PFSK-1 (cell line): ENCODE results near the gene APP.

Source experiments
- POLR2AphosphoS5 ChIP-seq: IDR thresholded peaks from 2 replicates; pipeline ENCODE4 v1.6.1; 2012; ENCODE audit warnings: low read depth, mild to moderate bottlenecking, control low read depth, low read length, moderate library complexity
- SIN3A ChIP-seq: IDR thresholded peaks from 2 replicates; pipeline ENCODE4 v1.6.1; 2012; ENCODE audit warnings: mild to moderate bottlenecking, low read length, moderate library complexity, borderline replicate concordance; ENCODE audit not compliant: insufficient read depth
- TAF1 ChIP-seq: IDR thresholded peaks from 2 replicates; pipeline ENCODE4 v1.6.1; 2012; ENCODE audit warnings: low read length, control low read depth, borderline replicate concordance; ENCODE audit not compliant: insufficient read depth
- TF ChIP-seq, protein P1 (sequence below), 2 experiments: IDR thresholded peaks; 2 replicates each; pipeline versions ENCODE4 v1.6.1 to v1.8.0; 2011 to 2012; ENCODE audit warnings: low read depth in 2 of 2, low read length in 2 of 2, control low read depth in 1 of 2, inconsistent platforms in 1 of 2, mild to moderate bottlenecking in 1 of 2, moderate library complexity in 1 of 2; ENCODE audit not compliant: insufficient read depth in 1 of 2

- TF ChIP-seq POLR2AphosphoS5 (no peak), TAF1 (no peak), SIN3A (no peak)
- TF ChIP-seq, protein P1, sequence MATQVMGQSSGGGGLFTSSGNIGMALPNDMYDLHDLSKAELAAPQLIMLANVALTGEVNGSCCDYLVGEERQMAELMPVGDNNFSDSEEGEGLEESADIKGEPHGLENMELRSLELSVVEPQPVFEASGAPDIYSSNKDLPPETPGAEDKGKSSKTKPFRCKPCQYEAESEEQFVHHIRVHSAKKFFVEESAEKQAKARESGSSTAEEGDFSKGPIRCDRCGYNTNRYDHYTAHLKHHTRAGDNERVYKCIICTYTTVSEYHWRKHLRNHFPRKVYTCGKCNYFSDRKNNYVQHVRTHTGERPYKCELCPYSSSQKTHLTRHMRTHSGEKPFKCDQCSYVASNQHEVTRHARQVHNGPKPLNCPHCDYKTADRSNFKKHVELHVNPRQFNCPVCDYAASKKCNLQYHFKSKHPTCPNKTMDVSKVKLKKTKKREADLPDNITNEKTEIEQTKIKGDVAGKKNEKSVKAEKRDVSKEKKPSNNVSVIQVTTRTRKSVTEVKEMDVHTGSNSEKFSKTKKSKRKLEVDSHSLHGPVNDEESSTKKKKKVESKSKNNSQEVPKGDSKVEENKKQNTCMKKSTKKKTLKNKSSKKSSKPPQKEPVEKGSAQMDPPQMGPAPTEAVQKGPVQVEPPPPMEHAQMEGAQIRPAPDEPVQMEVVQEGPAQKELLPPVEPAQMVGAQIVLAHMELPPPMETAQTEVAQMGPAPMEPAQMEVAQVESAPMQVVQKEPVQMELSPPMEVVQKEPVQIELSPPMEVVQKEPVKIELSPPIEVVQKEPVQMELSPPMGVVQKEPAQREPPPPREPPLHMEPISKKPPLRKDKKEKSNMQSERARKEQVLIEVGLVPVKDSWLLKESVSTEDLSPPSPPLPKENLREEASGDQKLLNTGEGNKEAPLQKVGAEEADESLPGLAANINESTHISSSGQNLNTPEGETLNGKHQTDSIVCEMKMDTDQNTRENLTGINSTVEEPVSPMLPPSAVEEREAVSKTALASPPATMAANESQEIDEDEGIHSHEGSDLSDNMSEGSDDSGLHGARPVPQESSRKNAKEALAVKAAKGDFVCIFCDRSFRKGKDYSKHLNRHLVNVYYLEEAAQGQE (IDR thresholded peaks at IDR 0.05; ENCODE audit: insufficient read depth in 1 of 2, low read depth in 2 of 2, low read length in 2 of 2): no peak
Observed at GRCh38 chr21:26147535-26147934, 23.0 kb downstream of the APP start.
